K562 (cell line): Measurements from ENCODE around the gene CSNK1G2. TPM values are rescaled to one million over a fixed set of nuclear protein-coding genes. Genes with fewer than 3 reads are reported as not detected.

Experiments
- ATAC-seq: fragments of 200-7000 bp; cut with Tn5 transposase; 3 replicates; pipeline ENCODE4 v1.9.1; 2020; ENCODE audit warnings: moderate library complexity
- BruUV-seq: library from RNA; stranded (reverse); fragments of 400-500 nt; replicated peaks from 2 replicates; lab custom pipeline; 2021; lab: Mats Ljungman, UMichigan
- CTCF ChIA-PET: fragments of 300-600 bp; formaldehyde crosslinking; extraction: SDS; loops from one replicate; lab custom pipeline; 2021; ENCODE audit warnings: low intra/inter-chr PET ratio; lab: Yijun Ruan, JAX
- POLR2A ChIA-PET: fragments of 300-600, 350-650 bp; sonication (Branson Sonifier 250); formaldehyde crosslinking; extraction: SDS; loops from one replicate; lab custom pipeline; 2021; ENCODE audit warnings: antibody characterized with exemption, inconsistent platforms; lab: Yijun Ruan, JAX
- DNase-seq, 4 experiments: peaks; one replicate each; pipeline versions ENCODE4 v3.0.0 to v3.0.0-alpha.2; 2011 to 2018; ENCODE audit warnings: low spot score in 3 of 4, mixed read lengths in 3 of 4; ENCODE audit errors: extremely low read depth in 1 of 4
- FAIRE-seq: peaks from 2 replicates; lab custom pipeline; 2011; peaks lifted over from hg19 to GRCh38; lab: Jason Lieb, UNC
- H2AFZ ChIP-seq: 2 replicates; pipeline ENCODE4 v1.6.0; 2011; ENCODE audit warnings: low read depth, low read length, control low read depth, inconsistent platforms
- H3K27ac ChIP-seq: fragments of 200-600 bp; 3 replicates; pipeline ENCODE4 v1.8.0; 2011; ENCODE audit warnings: low read depth, mild to moderate bottlenecking, control low read depth, inconsistent platforms, low read length, moderate library complexity, mixed read lengths; ENCODE audit errors: extremely low read depth
- H3K27me3 ChIP-seq, 2 experiments: fragments of 300-600 bp in 1 of 2; 2 replicates in 1 of 2; 3 replicates in 1 of 2; pipeline versions ENCODE4 v1.6.0 to v1.8.0; 2011; ENCODE audit warnings: inconsistent platforms in 2 of 2, low read length in 2 of 2, mild to moderate bottlenecking in 1 of 2, mixed read lengths in 1 of 2, moderate library complexity in 1 of 2; ENCODE audit not compliant: control insufficient read depth in 2 of 2, insufficient read depth in 2 of 2
- H3K36me3 ChIP-seq: fragments of 300-600 bp; 3 replicates; pipeline ENCODE4 v1.8.0; 2011; ENCODE audit warnings: mild to moderate bottlenecking, low read length, inconsistent platforms; ENCODE audit not compliant: control insufficient read depth, insufficient read depth
- H3K4me1 ChIP-seq, 2 experiments: fragments of 200-600 bp in 1 of 2; replicated peaks in 1 of 2; 2 replicates in 1 of 2; 3 replicates in 1 of 2; pipeline versions ENCODE4 v1.5.1 to v1.8.0; 2011; ENCODE audit warnings: inconsistent platforms in 2 of 2, low read length in 2 of 2, mild to moderate bottlenecking in 1 of 2, mixed read lengths in 1 of 2, moderate library complexity in 1 of 2; ENCODE audit not compliant: control insufficient read depth in 2 of 2, insufficient read depth in 2 of 2
- H3K4me2 ChIP-seq: 2 replicates; pipeline ENCODE4 v1.6.1; 2011; ENCODE audit warnings: low read length, control low read depth, inconsistent platforms, mixed read lengths; ENCODE audit not compliant: insufficient read depth
- H3K4me3 ChIP-seq: fragments of 200-600 bp; sonication (generic), shearing (Covaris generic); 2 replicates; pipeline ENCODE4 v1.5.1; 2016; ENCODE audit warnings: control low read depth, inconsistent platforms
- H3K79me2 ChIP-seq: fragments of 200-600 bp; 3 replicates; pipeline ENCODE4 v1.8.0; 2011; ENCODE audit warnings: low read length, inconsistent platforms; ENCODE audit not compliant: control insufficient read depth, insufficient read depth
- H3K9ac ChIP-seq, 2 experiments: 2 replicates each; pipeline versions ENCODE4 v1.6.0 to v1.6.1; 2011; ENCODE audit warnings: low read depth in 2 of 2, low read length in 2 of 2, control low read depth in 1 of 2, inconsistent platforms in 1 of 2, mild to moderate bottlenecking in 1 of 2, mixed read lengths in 1 of 2; ENCODE audit not compliant: insufficient read depth in 1 of 2
- H3K9me1 ChIP-seq: one replicate; pipeline ENCODE4 v1.6.0; 2011; ENCODE audit warnings: inconsistent platforms, mild to moderate bottlenecking, low read length, moderate library complexity; ENCODE audit not compliant: control insufficient read depth, insufficient read depth
- H3K9me3 ChIP-seq: replicated peaks from 2 replicates; pipeline ENCODE4 v1.5.1; 2011; ENCODE audit warnings: low read depth, low read length, inconsistent platforms; ENCODE audit not compliant: control insufficient read depth, insufficient read depth
- H4K20me1 ChIP-seq: replicated peaks from 2 replicates; pipeline ENCODE4 v1.6.1; 2011; ENCODE audit warnings: low read length, inconsistent platforms, mixed read lengths; ENCODE audit not compliant: control insufficient read depth, insufficient read depth
- BCOR ChIP-seq: fragments of 450-650 bp; IDR thresholded peaks from 2 replicates; pipeline ENCODE4 v1.6.1; 2016
- GABPB2 ChIP-seq: fragments of 250-450 bp; sonication (Bioruptor Pico); conservative IDR thresholded peaks from 2 replicates; pipeline ENCODE4 v1.5.1; 2021; ENCODE audit warnings: mild to moderate bottlenecking
- MYNN ChIP-seq, 2 experiments: sonication (generic); formaldehyde crosslinking in 1 of 2; IDR thresholded peaks; 2 replicates each; pipeline versions ENCODE4 v1.5.0 to v1.6.1; 2016 to 2020; ENCODE audit warnings: antibody characterized with exemption in 1 of 2, missing genetic modification reagents in 1 of 2
- PTBP1 ChIP-seq: fragments of 200-400 bp; formaldehyde crosslinking; IDR thresholded peaks from 2 replicates; pipeline ENCODE4 v1.6.1; 2017; ENCODE audit warnings: low read depth, low read length
- RBM34 ChIP-seq: fragments of 200-400 bp; formaldehyde crosslinking; IDR thresholded peaks from 2 replicates; pipeline ENCODE4 v1.6.1; 2018; ENCODE audit warnings: low read length, borderline replicate concordance; ENCODE audit not compliant: insufficient read depth
- SREBF1 ChIP-seq: fragments of 150-350 bp; IDR thresholded peaks from 2 replicates; pipeline ENCODE4 v1.6.1; 2014; ENCODE audit warnings: antibody characterized with exemption, low read depth, low read length, borderline replicate concordance
- TEAD4 ChIP-seq, 2 experiments: sonication (generic) in 1 of 2; formaldehyde crosslinking in 1 of 2; IDR thresholded peaks; 2 replicates each; pipeline versions ENCODE4 v1.6.1 to v1.8.0; 2012 to 2022; ENCODE audit warnings: borderline replicate concordance in 1 of 2, inconsistent platforms in 1 of 2, low read length in 1 of 2, mild to moderate bottlenecking in 1 of 2, missing genetic modification reagents in 1 of 2
- ZBTB7A ChIP-seq: IDR thresholded peaks from 2 replicates; pipeline ENCODE4 v1.6.1; 2011; ENCODE audit warnings: low read depth, mild to moderate bottlenecking, low read length, moderate library complexity, borderline replicate concordance; ENCODE audit not compliant: control insufficient read depth
- ZFP36 ChIP-seq: fragments of 150-350 bp; IDR thresholded peaks from 2 replicates; pipeline ENCODE4 v1.6.1; 2018; ENCODE audit warnings: low read length, low read depth; ENCODE audit not compliant: partially characterized antibody
- ZNF584 ChIP-seq: fragments of 200-800 bp; sonication (Bioruptor generic); IDR thresholded peaks from 2 replicates; pipeline ENCODE4 v1.6.1; 2016; ENCODE audit warnings: low read depth, mild to moderate bottlenecking, missing genetic modification characterization, missing compliant biosample characterization
- WGBS: fragments of 100-300 bp; shearing (Covaris generic); methylation state at CpG from one replicate; pipeline ENCODE4 v1.1.6; 2016; ENCODE audit warnings: low coverage, mixed read lengths; ENCODE audit not compliant: insufficient coverage; ENCODE audit errors: missing lambda C conversion rate; 5-methylcytosine and 5-hydroxymethylcytosine counted together
- in situ Hi-C: fragments of 300-500 bp; cut with MboI; formaldehyde crosslinking; loops from 4 replicates; pipeline ENCODE4 v1.15.0; 2018; ENCODE audit warnings: inconsistent platforms, mixed read lengths
- intact Hi-C: fragments of 100-400 bp; cut with micrococcal nuclease; formaldehyde crosslinking; loops from 2 replicates; pipeline ENCODE4 v1.14.2; 2022
- polyA plus RNA-seq, 8 experiments: library from polyadenylated mRNA; depleted of rRNA in 4 of 8; stranded (reverse) in 5 of 8; unstranded in 3 of 8; fragments of >200 nt; fragmentation: Nextera tagmentation in 2 of 8; fragmentation: Illumina TruSeq in 1 of 8; extraction: Ambion mirVana in 2 of 8; extraction: Trizol in 1 of 8; gene quantifications; 2 replicates each; pipeline versions ENCODE4 v1.2.1 to v1.2.3, GENCODE V29; 2011 to 2014; ENCODE audit warnings: inconsistent platforms in 1 of 8, missing spikeins in 1 of 8
- total RNA-seq, 7 experiments: library from RNA; depleted of rRNA in 6 of 7; stranded (reverse); fragments of >200 nt in 6 of 7; fragmentation: Illumina TruSeq in 2 of 7; extraction: Trizol in 2 of 7; gene quantifications; 2 replicates each; pipeline versions ENCODE4 v1.2.1 to v1.2.3, GENCODE V29; 2011 to 2021; ENCODE audit warnings: low replicate concordance in 1 of 7
- TF ChIP-seq, protein P1 (sequence below): sonication (generic); formaldehyde crosslinking; IDR thresholded peaks from 2 replicates; pipeline ENCODE4 v1.8.0; 2022; ENCODE audit warnings: missing genetic modification reagents, mild to moderate bottlenecking, moderate library complexity, borderline replicate concordance
- TF ChIP-seq, protein P2 (sequence below): fragments of 450-650 bp; IDR thresholded peaks from 2 replicates; pipeline ENCODE4 v1.6.1; 2018; ENCODE audit not compliant: partially characterized antibody
- TF ChIP-seq, protein P3 (sequence below): fragments of 250-450 bp; sonication (Bioruptor Pico); IDR thresholded peaks from 2 replicates; pipeline ENCODE4 v1.4.0; 2020; ENCODE audit warnings: mild to moderate bottlenecking, moderate library complexity, borderline replicate concordance

The CSNK1G2 gene
- total and polyA plus RNA-seq, 9 of the 15 experiments (the other 6 are each of a cell fraction or from before 2014, with no cell fraction given): 0.48 to 119 (median 49.5) TPM

DNA sequence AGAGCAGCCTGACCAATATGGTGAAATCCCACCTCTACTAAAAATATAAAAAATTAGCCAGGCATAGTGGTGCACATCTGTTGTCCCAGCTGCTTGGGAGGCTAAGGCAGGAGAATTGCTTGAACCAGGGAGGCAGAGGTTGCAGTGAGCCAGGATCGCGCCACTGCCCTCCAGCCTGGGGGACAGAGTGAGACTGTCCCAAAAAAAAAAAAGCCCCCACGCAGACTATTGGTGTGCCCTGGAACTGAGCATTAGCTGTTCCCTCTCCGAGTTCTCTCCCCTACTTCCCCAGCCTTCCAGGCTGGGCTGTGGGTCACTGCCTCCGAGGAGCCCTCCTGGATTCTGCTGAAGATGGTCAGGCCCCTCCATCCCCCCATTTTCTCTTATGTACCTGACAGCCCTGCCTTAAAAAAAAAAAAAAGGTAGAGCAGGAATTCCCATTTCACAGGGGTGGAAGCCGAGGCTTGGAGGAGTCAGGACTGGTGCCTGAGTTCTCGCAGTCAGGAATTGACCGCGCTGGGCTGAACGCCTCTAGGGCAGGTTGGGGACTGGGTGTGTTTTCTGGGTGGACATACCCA lies 33.9 kb upstream of the CSNK1G2 start:
- H3K9ac ChIP-seq: peak overlapping the region in 1 of 2 experiments; percentile 89; a peak in 2 of 4 replicates
- H3K4me3 ChIP-seq: no peak overlapping the region
- FAIRE-seq: no peak
- H2AFZ ChIP-seq: no peak overlapping the region
- intact Hi-C loops (no loop called here), in situ Hi-C loops (no loop called here)
- ChIA-PET POLR2A (interaction anchor here (0.7 kb wide), 1 partner anchor 501 kb away, joined by 3 read pairs; no protein-coding TSS in a partner anchor), CTCF (no interaction called here)
- no peak for ATAC-seq
- BruUV-seq: no TSS peak
- no peaks in the 10 kb centered on the region; the same call in 1 of the 2 replicates for H4K20me1 ChIP-seq
- 0 out of 3 replicates have a peak overlapping the region, but pooled peaks have one; percentile 37 for H3K27ac ChIP-seq
- H3K9me3 ChIP-seq: no peaks in the 10 kb centered on the region
- no peaks in the 10 kb centered on the region for H3K9me1 ChIP-seq
- H3K4me1 ChIP-seq: peaks cover 16 to 58% of the 10 kb centered on the region in 2 experiments; a peak in 4 of 5 replicates
- no peak for DNase-seq
- H3K36me3 ChIP-seq: peaks cover 31% of the 10 kb centered on the region; the same call in 1 of the 3 replicates
- no peaks in the 10 kb centered on the region for H3K27me3 ChIP-seq
- peaks cover 63% of the 10 kb centered on the region for H3K79me2 ChIP-seq
- WGBS: 80% methylated on average over 9 of the region's 10 CpGs
- peak overlapping the region; percentile 13; the same call in 1 of the 2 replicates for H3K4me2 ChIP-seq
- TF ChIP-seq ZFP36 (peak; percentile 93), TEAD4 (IDR thresholded peaks at IDR 0.05; ENCODE audit: low read length) (no peak), TEAD4 (CRISPR knock-in tag; IDR thresholded peaks at IDR 0.05; ENCODE audit: borderline replicate concordance) (no peak), ZNF584 (CRISPR knock-in tag) (no peak), PTBP1 (0 out of 2 replicates have a peak, but pooled peaks have one; percentile 46), GABPB2 (CRISPR knock-in tag) (no peak), BCOR (0 out of 2 replicates have a peak, but pooled peaks have one; percentile 42), ZBTB7A (0 out of 2 replicates have a peak, but pooled peaks have one; percentile 0), MYNN (IDR thresholded peaks at IDR 0.05) (0 out of 2 replicates have a peak, but pooled peaks have one; percentile 21), MYNN (CRISPR knock-in tag; IDR thresholded peaks at IDR 0.05) (no peak), RBM34 (no peak), SREBF1 (no peak)
- TF ChIP-seq, protein P1, sequence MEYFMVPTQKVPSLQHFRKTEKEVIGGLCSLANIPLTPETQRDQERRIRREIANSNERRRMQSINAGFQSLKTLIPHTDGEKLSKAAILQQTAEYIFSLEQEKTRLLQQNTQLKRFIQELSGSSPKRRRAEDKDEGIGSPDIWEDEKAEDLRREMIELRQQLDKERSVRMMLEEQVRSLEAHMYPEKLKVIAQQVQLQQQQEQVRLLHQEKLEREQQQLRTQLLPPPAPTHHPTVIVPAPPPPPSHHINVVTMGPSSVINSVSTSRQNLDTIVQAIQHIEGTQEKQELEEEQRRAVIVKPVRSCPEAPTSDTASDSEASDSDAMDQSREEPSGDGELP (CRISPR knock-in tag): 0 out of 2 replicates have a peak, but pooled peaks have one; percentile 36
- TF ChIP-seq, protein P2, sequence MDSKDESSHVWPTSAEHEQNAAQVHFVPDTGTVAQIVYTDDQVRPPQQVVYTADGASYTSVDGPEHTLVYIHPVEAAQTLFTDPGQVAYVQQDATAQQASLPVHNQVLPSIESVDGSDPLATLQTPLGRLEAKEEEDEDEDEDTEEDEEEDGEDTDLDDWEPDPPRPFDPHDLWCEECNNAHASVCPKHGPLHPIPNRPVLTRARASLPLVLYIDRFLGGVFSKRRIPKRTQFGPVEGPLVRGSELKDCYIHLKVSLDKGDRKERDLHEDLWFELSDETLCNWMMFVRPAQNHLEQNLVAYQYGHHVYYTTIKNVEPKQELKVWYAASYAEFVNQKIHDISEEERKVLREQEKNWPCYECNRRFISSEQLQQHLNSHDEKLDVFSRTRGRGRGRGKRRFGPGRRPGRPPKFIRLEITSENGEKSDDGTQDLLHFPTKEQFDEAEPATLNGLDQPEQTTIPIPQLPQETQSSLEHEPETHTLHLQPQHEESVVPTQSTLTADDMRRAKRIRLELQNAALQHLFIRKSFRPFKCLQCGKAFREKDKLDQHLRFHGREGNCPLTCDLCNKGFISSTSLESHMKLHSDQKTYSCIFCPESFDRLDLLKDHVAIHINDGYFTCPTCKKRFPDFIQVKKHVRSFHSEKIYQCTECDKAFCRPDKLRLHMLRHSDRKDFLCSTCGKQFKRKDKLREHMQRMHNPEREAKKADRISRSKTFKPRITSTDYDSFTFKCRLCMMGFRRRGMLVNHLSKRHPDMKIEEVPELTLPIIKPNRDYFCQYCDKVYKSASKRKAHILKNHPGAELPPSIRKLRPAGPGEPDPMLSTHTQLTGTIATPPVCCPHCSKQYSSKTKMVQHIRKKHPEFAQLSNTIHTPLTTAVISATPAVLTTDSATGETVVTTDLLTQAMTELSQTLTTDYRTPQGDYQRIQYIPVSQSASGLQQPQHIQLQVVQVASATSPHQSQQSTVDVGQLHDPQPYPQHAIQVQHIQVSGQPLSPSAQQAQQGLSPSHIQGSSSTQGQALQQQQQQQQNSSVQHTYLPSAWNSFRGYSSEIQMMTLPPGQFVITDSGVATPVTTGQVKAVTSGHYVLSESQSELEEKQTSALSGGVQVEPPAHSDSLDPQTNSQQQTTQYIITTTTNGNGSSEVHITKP: peak; percentile 91
- TF ChIP-seq, protein P3, sequence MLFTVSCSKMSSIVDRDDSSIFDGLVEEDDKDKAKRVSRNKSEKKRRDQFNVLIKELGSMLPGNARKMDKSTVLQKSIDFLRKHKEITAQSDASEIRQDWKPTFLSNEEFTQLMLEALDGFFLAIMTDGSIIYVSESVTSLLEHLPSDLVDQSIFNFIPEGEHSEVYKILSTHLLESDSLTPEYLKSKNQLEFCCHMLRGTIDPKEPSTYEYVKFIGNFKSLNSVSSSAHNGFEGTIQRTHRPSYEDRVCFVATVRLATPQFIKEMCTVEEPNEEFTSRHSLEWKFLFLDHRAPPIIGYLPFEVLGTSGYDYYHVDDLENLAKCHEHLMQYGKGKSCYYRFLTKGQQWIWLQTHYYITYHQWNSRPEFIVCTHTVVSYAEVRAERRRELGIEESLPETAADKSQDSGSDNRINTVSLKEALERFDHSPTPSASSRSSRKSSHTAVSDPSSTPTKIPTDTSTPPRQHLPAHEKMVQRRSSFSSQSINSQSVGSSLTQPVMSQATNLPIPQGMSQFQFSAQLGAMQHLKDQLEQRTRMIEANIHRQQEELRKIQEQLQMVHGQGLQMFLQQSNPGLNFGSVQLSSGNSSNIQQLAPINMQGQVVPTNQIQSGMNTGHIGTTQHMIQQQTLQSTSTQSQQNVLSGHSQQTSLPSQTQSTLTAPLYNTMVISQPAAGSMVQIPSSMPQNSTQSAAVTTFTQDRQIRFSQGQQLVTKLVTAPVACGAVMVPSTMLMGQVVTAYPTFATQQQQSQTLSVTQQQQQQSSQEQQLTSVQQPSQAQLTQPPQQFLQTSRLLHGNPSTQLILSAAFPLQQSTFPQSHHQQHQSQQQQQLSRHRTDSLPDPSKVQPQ (CRISPR knock-in tag): no peak
